Heart left ventricle (tissue), 13 donors: ENCODE results near the gene NMU.

Source experiments
- POLR2A ChIP-seq, 2 donors: fragments of 450-650 bp; IDR thresholded peaks; one replicate each; pipeline ENCODE4 v1.6.1; 2017; ENCODE audit warnings: antibody characterized with exemption in 2 of 2, mild to moderate bottlenecking in 2 of 2, moderate library complexity in 2 of 2
- TF ChIP-seq, protein P1 (sequence below), 12 donors: fragments of 200-600 bp; sonication (generic) in 4 of 12; IDR thresholded peaks; one replicate each; pipeline versions ENCODE4 v1.5.0 to v1.8.0; 2018 to 2022; ENCODE audit warnings: antibody characterized with exemption in 12 of 12, mild to moderate bottlenecking in 5 of 12
- donor health status: ischemic (EF 13 %, LVEDD 7.1; RV severe dilation, severe dysfunction).
- donor health status: DM: no; HTN: yes; CAD: no.
- donor health status: DM: no; HTN: no; CAD: no.
- donor health status: ischemic (EF 25% LVEDD 6.9; RV normal size, moderate dysfunction).
- donor health status: ischemic (EF 25% LVEDD 5.7; RV mildly dilated, moderate dysfunction).
- donor health status: ischemic (EF 35%, LVEDD 5.7; RV mildly dilated, moderate dysfunction).
- donor health status: nonischemic (EF 11% LVEDD 7.7; RV severe dilation, severe dysfunction).
- donor health status: DM: yes; HTN: yes; CAD: no.
- donor health status: PGD.
- donor health status: ischemic (EF 29% LVEDD 5.4; RV normal size, mild dysfunction).
- donor health status: nonischemic (EF 23%, LVEDD 6.1; RV moderate dilation, normal function).

DNA sequence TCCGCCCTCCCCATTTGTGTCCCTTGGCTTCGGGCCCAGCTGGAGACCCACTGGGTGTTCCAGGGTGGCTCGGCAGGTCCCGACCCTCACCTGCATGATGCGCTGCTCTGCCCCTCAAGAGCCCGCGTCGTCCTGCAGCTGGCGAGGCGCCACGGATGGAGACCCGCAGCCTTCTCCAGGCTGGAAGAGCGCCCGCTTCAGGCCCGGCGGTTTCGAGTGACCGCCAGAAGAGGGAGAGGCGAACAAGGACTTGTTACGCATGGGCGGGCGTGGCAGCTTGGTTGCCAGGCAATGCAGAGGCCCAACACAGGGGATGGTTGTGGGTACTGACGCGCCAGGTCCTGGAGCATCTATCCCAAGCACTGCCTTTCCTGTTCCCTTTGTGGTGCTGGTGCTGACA is 44.1 kb downstream of the NMU start, which contains the start of gene PDCL2:
- no peak for TF ChIP-seq POLR2A (IDR thresholded peaks at IDR 0.05)
- TF ChIP-seq, protein P1, sequence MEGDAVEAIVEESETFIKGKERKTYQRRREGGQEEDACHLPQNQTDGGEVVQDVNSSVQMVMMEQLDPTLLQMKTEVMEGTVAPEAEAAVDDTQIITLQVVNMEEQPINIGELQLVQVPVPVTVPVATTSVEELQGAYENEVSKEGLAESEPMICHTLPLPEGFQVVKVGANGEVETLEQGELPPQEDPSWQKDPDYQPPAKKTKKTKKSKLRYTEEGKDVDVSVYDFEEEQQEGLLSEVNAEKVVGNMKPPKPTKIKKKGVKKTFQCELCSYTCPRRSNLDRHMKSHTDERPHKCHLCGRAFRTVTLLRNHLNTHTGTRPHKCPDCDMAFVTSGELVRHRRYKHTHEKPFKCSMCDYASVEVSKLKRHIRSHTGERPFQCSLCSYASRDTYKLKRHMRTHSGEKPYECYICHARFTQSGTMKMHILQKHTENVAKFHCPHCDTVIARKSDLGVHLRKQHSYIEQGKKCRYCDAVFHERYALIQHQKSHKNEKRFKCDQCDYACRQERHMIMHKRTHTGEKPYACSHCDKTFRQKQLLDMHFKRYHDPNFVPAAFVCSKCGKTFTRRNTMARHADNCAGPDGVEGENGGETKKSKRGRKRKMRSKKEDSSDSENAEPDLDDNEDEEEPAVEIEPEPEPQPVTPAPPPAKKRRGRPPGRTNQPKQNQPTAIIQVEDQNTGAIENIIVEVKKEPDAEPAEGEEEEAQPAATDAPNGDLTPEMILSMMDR (IDR thresholded peaks at IDR 0.05), result no peak
